Progenitor cell of endocrine pancreas (in vitro differentiated cells): ENCODE measurements around the gene STON1. TPM values are rescaled to one million over a fixed set of nuclear protein-coding genes. Genes with fewer than 3 reads are reported as not detected.

ENCODE experiments used
- DNase-seq: peaks from one replicate; pipeline ENCODE4 v3.0.0; 2021; ENCODE audit warnings: low spot score; ENCODE audit not compliant: unreplicated experiment
- H3K27ac Mint-ChIP-seq: 2 replicates; pipeline ENCODE4 v1.8.0; 2021; ENCODE audit warnings: mild to moderate bottlenecking, moderate library complexity, mixed read lengths
- H3K27me3 Mint-ChIP-seq: 2 replicates; pipeline ENCODE4 v1.8.0; 2021; ENCODE audit warnings: mixed read lengths
- H3K36me3 Mint-ChIP-seq: 2 replicates; pipeline ENCODE4 v1.8.0; 2022; ENCODE audit warnings: mixed read lengths; ENCODE audit not compliant: insufficient read depth
- H3K4me1 Mint-ChIP-seq: 2 replicates; pipeline ENCODE4 v1.8.0; 2021; ENCODE audit warnings: low read depth, mixed read lengths
- H3K4me3 Mint-ChIP-seq: 2 replicates; pipeline ENCODE4 v1.8.0; 2021; ENCODE audit warnings: low read depth, mild to moderate bottlenecking, moderate library complexity, mixed read lengths
- H3K9me3 Mint-ChIP-seq: 2 replicates; pipeline ENCODE4 v1.8.0; 2021; ENCODE audit warnings: low read depth, mixed read lengths
- CTCF ChIP-seq: fragments of 200-600 bp; sonication (generic); IDR thresholded peaks from one replicate; pipeline ENCODE4 v1.5.0; 2021; ENCODE audit warnings: antibody characterized with exemption, mild to moderate bottlenecking; ENCODE audit not compliant: unreplicated experiment
- total RNA-seq: library from RNA; stranded (reverse); gene quantifications from 2 replicates; pipeline ENCODE4 v1.2.1, GENCODE V29; 2021

STON1 gene
- total RNA-seq, 1 donor from 2014 or later: 8.6 TPM

- Mint-ChIP-seq H3K4me1 (peaks cover 15% of the 10 kb centered on the region), H3K27ac (no peak overlapping the region), H3K4me3 (no peak overlapping the region), H3K9me3 (no peaks in the 10 kb centered on the region), H3K36me3 (no peaks in the 10 kb centered on the region), H3K27me3 (peaks cover 4% of the 10 kb centered on the region)
- no peak for TF ChIP-seq CTCF
- no peak for DNase-seq
These were observed 2.9 kb downstream of the STON1 start for GRCh38 chr2:48532824-48533223.

GRCh38 chr2:48534781-48535180, 4.8 kb downstream of the STON1 start:
- peaks cover 1% of the 10 kb centered on the region for H3K36me3 Mint-ChIP-seq
- H3K27me3 Mint-ChIP-seq: no peaks in the 10 kb centered on the region
- H3K27ac Mint-ChIP-seq: no peak overlapping the region
- peaks cover 11% of the 10 kb centered on the region for H3K4me1 Mint-ChIP-seq
- no peak for DNase-seq
- no peak for TF ChIP-seq CTCF
- H3K9me3 Mint-ChIP-seq: no peaks in the 10 kb centered on the region
- H3K4me3 Mint-ChIP-seq: no peak overlapping the region

GRCh38 chr2:48540237-48540935, 10.4 kb downstream of the STON1 start:
- Mint-ChIP-seq H3K9me3 (no peaks in the 10 kb centered on the region), H3K4me1 (no peaks in the 10 kb centered on the region), H3K27me3 (no peaks in the 10 kb centered on the region), H3K4me3 (no peak overlapping the region), H3K36me3 (peaks cover 1% of the 10 kb centered on the region), H3K27ac (no peak overlapping the region)
- no peak for TF ChIP-seq CTCF
- DNase-seq: no peak

- no peak for TF ChIP-seq CTCF
- Mint-ChIP-seq H3K4me1 (no peaks in the 10 kb centered on the region), H3K9me3 (no peaks in the 10 kb centered on the region), H3K27me3 (no peaks in the 10 kb centered on the region), H3K36me3 (peaks cover 1% of the 10 kb centered on the region), H3K4me3 (no peak overlapping the region), H3K27ac (no peak overlapping the region)
- DNase-seq: no peak
These were observed 11.9 kb downstream of the STON1 start for GRCh38 chr2:48541666-48542389.

GRCh38 chr2:48543895-48544294, 13.9 kb downstream of the STON1 start:
- Mint-ChIP-seq H3K4me3 (no peak overlapping the region), H3K36me3 (no peaks in the 10 kb centered on the region), H3K9me3 (no peaks in the 10 kb centered on the region), H3K4me1 (no peaks in the 10 kb centered on the region), H3K27me3 (no peaks in the 10 kb centered on the region), H3K27ac (no peak overlapping the region)
- DNase-seq: no peak
- no peak for TF ChIP-seq CTCF
